HG02943 (cell line): Measurements from ENCODE around the gene SH3TC2.

Experiments
- ATAC-seq: cut with Tn5 transposase; IDR thresholded peaks from one replicate; pipeline ENCODE4 v1.9.1; 2021; ENCODE audit warnings: mild to moderate bottlenecking, low read depth, moderate library complexity; ENCODE audit not compliant: unreplicated experiment

SH3TC2 gene

DNA sequence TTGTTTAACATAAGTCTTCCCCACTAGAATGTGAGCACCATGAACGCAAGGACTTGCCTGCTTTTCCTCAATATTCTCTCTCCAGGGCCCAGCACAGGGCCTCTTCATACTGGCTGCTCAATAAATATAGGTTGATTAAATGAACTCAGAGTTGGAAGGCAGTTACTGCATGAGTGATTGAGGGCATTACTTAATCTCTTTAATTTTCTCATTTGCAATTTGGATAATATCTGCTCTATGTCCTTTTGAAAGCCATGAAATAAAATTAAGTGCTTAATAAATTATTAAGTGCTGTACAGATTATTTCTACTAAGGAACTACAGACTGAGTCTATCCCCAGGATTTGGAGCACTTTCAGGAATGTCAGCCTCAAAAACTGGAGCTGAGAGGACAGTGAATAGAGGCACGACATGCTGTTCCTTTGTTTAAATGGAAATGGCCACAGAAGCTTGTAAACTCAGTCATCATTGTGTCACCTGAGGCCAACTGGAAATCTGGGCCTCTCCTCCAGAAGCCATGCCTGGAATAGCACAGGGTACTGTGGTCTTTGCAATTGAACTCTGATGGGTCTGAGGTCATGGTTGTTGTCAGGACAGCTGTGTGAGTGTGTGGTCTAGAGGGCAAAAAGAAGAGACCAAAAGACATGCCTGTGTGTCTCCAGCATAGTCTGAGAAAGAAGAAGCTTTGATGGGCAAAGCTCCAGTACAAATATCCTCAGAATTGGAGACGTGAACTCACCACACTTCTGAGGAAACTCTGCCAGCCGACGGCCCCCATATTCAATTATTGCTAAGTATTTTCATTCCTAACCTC is 86.1 kb downstream of the SH3TC2 start:
- ATAC-seq = no peak

- ATAC-seq = no peak
These were observed 88.1 kb downstream of the SH3TC2 start for GRCh38 chr5:148974642-148975327.

DNA sequence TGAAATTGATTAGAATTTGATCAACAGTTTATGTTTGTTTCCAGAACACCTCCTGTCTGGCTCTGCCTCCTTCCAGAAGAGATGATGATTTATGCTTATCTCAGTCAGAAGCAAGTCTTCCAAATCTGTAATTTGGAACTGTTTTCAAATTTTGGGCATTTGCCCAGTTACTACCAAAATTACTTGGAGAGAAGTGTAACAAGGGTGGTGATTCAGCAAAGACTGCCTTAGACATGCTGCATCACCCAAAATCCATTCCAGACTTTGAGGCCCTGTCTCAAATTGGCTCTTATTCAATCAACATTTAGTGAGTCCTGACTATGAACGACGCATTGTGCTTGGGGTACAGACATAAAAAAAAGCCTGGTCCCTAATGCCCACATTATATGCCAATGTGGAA is 89.4 kb downstream of the SH3TC2 start:
- no peak for ATAC-seq

DNA sequence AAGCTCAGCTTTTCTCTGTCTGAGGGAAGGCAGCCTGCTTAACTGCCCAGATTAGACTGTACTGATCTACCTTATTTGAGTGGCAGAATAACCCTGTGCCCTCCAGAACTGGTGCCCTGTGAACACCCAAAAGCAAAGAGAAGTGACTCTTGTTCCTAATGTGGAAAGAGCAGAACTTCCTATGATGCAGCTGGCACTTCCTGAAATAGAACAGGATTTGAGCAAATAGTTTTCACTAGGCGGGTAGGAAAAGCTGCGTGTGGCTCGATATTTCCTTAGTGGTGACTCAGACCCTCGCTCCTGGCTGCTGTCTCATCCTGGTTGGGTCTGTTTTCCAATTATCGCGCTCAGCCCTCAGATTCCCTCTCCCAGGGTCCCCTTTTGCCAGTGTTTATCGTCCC is 89.9 kb downstream of the SH3TC2 start:
- ATAC-seq = no peak

DNA sequence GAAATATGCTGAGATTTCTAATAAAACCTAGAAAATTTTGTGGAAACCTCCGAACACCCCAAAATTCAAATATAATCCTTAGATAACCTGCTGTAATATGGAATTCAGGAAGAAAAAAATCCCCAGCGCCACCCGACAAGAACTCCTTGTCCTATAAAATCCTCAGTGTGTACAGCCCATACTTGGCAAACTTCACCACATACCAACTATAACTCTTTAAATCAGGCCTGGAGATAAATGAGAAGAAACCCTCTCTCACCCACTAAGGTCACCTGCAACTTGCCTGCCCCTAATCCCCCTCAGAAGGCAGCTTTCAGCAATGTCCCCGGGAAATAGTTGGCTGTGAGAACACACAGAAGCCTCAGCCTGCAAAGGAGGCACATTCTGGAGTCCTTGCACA is 90.5 kb downstream of the SH3TC2 start:
- ATAC-seq = no peak

GRCh38 chr5:148970876-148971275 is 92.0 kb downstream of the SH3TC2 start:
- no peak for ATAC-seq

- no peak for ATAC-seq
These were observed 92.6 kb downstream of the SH3TC2 start for GRCh38 chr5:148970228-148970627.

DNA sequence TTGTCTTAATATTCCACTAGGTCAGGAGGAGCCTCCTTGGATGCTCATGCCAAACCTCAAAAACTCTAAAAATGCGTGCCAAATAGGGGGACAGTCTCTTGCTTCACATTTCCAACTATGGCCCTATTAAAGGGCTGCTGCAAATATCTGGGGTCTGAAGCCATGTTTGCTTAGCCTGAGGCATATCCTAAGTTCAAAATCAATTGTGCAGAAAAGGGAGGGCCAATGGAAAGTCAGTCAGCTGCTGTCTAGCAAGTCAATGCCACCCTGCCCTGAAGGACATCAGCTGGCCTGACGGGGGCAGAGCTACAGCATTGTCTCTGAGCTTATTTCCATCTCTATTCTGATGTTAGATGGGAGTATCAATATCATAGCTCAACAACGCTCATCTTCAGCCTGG is 93.6 kb downstream of the SH3TC2 start:
- ATAC-seq = no peak

DNA sequence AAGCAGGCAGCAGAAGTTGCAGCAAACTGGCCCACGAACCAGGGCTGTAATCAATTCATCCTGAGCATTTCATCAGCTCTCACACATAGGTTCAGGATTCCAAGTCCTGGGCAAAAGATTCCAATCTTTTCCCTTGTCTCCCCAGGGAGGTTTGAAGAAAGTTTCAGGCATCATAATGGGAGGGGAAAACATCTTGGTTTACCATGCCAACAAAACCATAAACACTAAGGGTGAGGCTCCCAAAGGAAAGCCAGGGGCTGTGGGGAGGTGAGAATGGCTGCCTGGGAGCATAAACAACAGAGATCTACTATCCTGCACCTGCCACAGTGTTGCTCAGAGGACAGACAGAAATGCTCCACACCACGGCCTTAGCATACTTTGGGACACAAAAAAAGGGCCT is 94.6 kb downstream of the SH3TC2 start:
- ATAC-seq = no peak

GRCh38 chr5:148967783-148968182 is 95.1 kb downstream of the SH3TC2 start:
- ATAC-seq = no peak

DNA sequence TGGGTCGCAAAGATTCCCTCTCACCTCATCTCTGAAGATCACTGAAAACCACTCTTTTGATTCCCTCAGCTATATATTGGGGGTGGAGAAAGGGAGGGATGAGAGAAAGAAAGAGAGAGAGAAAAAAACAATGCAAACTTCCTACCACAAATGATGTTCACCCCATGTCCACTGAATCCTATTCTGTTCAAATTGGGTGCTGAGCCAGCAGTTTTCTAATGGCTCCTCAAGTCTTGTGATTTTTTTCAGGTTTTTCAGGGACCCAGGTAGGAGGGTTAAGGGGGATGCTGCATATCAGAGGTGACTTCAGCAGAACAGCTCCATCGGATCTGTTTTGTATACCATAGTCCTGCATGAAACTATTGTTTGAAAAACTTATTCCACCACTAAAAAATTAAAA is 95.9 kb downstream of the SH3TC2 start:
- ATAC-seq = no peak

DNA sequence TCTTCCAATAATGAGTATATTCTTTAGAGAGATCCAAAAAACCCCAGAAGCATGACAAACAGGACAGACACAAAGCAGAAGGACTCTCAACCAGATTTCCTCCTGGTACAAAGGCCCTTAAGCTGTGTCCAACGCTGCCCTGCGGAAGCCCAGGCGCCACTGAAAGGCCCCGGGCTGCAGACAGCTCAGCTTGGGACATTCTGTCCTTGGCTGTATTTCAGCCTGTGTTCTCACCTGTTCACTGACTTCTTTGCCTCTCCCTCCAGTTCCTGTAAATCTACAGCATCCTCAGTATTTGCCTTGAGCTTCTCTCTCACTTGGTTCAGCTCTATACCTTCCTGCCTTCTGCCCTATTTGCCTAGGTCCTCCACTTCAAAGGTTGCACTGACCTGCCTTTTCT is 96.5 kb downstream of the SH3TC2 start:
- no peak for ATAC-seq

GRCh38 chr5:148965511-148966265 is 97.2 kb downstream of the SH3TC2 start:
- ATAC-seq = no peak

GRCh38 chr5:148963664-148964063 is 99.2 kb downstream of the SH3TC2 start:
- ATAC-seq = no peak

DNA sequence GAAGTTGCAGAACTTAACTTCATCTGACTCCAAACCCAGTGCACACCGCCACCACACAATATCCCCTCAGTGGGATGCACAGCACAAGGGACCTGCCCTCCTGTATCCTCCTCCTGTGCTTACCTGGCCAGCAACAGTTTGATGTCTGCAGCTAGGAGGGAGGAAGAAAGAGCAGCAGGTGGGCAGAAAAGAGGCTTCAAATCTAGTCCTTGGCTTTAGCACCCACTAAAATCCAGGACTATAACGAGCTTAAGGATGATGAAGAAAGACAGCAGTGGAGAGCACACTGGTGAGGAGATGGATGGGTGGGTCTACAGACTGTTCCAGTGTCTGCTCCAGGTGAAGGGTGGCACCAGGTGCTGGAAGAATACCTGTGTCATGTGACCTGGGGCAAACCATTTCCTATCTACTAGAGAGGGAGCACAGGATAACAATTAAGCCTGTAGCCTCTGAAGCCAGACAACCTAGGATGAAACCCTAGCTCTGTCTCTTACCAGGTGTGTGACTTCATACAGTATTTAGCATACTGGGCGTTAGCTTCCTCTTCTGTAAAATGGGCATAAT is 100.0 kb downstream of the SH3TC2 start:
- no peak for ATAC-seq

- no peak for ATAC-seq
These were observed 100.7 kb downstream of the SH3TC2 start for GRCh38 chr5:148962200-148962550.

DNA sequence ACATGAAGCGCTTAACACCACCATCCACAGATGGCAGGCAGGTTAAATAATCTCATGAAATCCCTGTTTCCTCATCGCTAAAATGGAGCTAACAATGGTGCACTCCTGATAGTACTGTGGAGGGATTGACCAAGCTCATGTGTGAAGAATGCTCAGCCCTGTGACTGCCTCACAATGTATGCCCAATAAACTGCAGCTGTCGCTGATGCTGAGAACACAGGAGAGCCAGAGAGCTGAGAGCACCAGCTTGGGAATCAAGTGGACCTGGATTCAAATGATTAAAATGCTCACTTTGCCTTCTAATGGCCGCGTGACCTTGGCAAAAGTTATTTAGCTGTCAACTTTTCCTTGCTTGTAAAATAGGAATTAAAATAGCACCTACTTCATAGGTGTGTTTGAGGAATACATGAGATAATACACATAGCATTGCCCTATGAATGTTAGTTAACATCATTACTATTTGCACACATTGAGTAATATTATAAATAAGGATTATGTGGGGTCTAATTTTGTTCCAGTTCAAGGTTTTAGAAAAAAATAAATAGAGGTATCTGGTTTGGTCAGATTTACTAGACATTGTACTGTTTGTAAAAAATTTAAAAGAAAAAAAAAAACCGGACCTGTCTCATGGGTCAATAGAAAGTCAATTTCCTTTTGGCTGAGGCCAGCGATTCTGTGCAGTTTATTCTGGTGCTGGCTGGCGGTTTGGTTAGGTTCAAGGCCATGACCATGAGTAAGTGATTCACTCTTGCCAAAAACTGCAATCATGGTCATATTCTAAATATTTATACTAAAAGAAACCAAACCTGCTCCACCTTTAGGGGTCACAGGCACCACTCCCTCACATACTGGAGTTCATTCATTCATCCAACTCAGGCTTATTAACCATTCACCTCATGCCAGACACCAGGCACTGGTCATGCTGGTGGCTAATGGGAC is 101.3 kb downstream of the SH3TC2 start:
- ATAC-seq = no peak

- ATAC-seq = no peak
These were observed 102.6 kb downstream of the SH3TC2 start for GRCh38 chr5:148960070-148960769.

DNA sequence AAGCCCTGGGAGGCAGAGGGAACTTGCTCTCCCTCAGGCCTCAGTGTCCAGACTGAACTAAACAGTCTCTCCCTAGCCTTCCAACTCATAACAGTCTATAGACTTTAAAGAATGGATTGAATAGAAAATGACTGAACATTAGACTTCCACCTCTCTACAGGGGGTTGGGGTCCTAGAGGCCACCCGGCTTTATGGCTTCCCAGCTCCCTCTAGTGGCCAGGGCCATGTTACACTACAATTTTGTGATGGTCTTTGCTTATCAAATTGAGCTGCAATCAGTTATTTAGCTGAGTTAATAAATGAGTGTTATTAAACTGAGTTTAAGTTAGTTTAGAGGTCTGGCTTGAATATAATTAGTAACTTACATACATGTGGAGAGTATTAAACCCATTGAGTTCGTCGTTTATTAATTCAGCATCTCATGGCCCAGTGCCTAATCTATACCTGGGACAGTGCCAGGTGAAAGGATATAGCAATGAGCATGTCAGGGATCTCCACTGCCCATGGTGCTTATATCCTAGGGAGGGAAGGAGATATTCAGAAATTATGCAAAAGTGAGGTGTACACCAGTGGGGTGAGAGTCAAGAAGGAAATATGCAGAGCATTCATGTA is 105.2 kb downstream of the SH3TC2 start:
- ATAC-seq = no peak
